Fibroblast of lung (primary cell): ENCODE data around the gene PDZD2. TPM values are rescaled to one million over a fixed set of nuclear protein-coding genes. Genes with fewer than 3 reads are reported as not detected.

Source experiments
- DNase-seq, 2 donors: peaks; one replicate each; pipeline versions ENCODE4 v3.0.0 to v3.0.0-alpha.2; 2010; ENCODE audit warnings: low read depth in 2 of 2
- H2AFZ ChIP-seq: 2 replicates; pipeline ENCODE4 v1.5.1; 2012; ENCODE audit warnings: low read length, control low read depth, inconsistent platforms
- H3K27ac ChIP-seq: 2 replicates; pipeline ENCODE4 v1.5.1; 2011; ENCODE audit warnings: low read length, control low read depth; ENCODE audit not compliant: insufficient read depth
- H3K27me3 ChIP-seq: 2 replicates; pipeline ENCODE4 v1.5.1; 2011; ENCODE audit warnings: mild to moderate bottlenecking, low read length; ENCODE audit not compliant: control insufficient read depth, insufficient read depth
- H3K36me3 ChIP-seq: 2 replicates; pipeline ENCODE4 v1.5.1; 2011; ENCODE audit warnings: low read length; ENCODE audit not compliant: control insufficient read depth, insufficient read depth
- H3K4me1 ChIP-seq: 2 replicates; pipeline ENCODE4 v1.5.1; 2011; ENCODE audit warnings: low read length; ENCODE audit not compliant: control insufficient read depth, insufficient read depth; ENCODE audit errors: extremely low read depth
- H3K4me2 ChIP-seq: 2 replicates; pipeline ENCODE4 v1.5.1; 2011; ENCODE audit warnings: low read length, control low read depth; ENCODE audit not compliant: insufficient read depth; ENCODE audit errors: extremely low read depth
- H3K4me3 ChIP-seq, 4 experiments: fragments of 200-600 bp in 1 of 4; sonication (generic) in 1 of 4; replicated peaks in 1 of 4; 2 replicates each; pipeline ENCODE4 v1.5.1; 2011 to 2016; ENCODE audit warnings: low read length in 4 of 4, low read depth in 3 of 4, mild to moderate bottlenecking in 3 of 4, control low read depth in 2 of 4, inconsistent platforms in 1 of 4, mixed read lengths in 1 of 4; ENCODE audit not compliant: insufficient read depth in 1 of 4; ENCODE audit errors: control extremely low read depth in 1 of 4
- H3K79me2 ChIP-seq: 2 replicates; pipeline ENCODE4 v1.5.1; 2012; ENCODE audit warnings: mild to moderate bottlenecking, low read length, inconsistent platforms; ENCODE audit not compliant: control insufficient read depth, insufficient read depth
- H3K9ac ChIP-seq: 2 replicates; pipeline ENCODE4 v1.5.1; 2011; ENCODE audit warnings: mild to moderate bottlenecking, low read length, control low read depth; ENCODE audit not compliant: insufficient read depth
- H3K9me3 ChIP-seq: 2 replicates; pipeline ENCODE4 v1.5.1; 2012; ENCODE audit warnings: low read depth, low read length; ENCODE audit not compliant: control insufficient read depth, insufficient read depth
- H4K20me1 ChIP-seq: 2 replicates; pipeline ENCODE4 v1.5.1; 2011; ENCODE audit warnings: low read length; ENCODE audit not compliant: control insufficient read depth, insufficient read depth; ENCODE audit errors: extremely low read depth
- EZH2 ChIP-seq: IDR thresholded peaks from 2 replicates; pipeline ENCODE4 v1.5.1; 2012; ENCODE audit warnings: low read length, control low read depth, mild to moderate bottlenecking; ENCODE audit errors: missing control alignments
- polyA plus RNA-seq, 2 donors: library from polyadenylated mRNA; depleted of rRNA in 1 of 2; stranded (reverse) in 1 of 2; unstranded in 1 of 2; fragments of >200 nt; gene quantifications; 2 replicates each; pipeline ENCODE4 v1.2.1, GENCODE V29; 2011 to 2012; ENCODE audit warnings: missing spikeins in 1 of 2
- total RNA-seq: library from RNA; depleted of rRNA; stranded (reverse); fragments of >200 nt; gene quantifications from 2 replicates; pipeline ENCODE4 v1.2.1, GENCODE V29; 2014
- TF ChIP-seq, protein P1 (sequence below), 2 donors: IDR thresholded peaks in 1 of 2; conservative IDR thresholded peaks in 1 of 2; 1 replicate in 1 of 2; 2 replicates in 1 of 2; pipeline ENCODE4 v1.5.1; 2011 to 2012; ENCODE audit warnings: low read length in 2 of 2, control low read depth in 1 of 2, inconsistent platforms in 1 of 2, low read depth in 1 of 2, mild to moderate bottlenecking in 1 of 2

The PDZD2 gene
- total and polyA plus RNA-seq, 2 donors (not counting 1 experiment from before 2014, with no cell fraction given), result 0.33 to 0.40 TPM

DNA sequence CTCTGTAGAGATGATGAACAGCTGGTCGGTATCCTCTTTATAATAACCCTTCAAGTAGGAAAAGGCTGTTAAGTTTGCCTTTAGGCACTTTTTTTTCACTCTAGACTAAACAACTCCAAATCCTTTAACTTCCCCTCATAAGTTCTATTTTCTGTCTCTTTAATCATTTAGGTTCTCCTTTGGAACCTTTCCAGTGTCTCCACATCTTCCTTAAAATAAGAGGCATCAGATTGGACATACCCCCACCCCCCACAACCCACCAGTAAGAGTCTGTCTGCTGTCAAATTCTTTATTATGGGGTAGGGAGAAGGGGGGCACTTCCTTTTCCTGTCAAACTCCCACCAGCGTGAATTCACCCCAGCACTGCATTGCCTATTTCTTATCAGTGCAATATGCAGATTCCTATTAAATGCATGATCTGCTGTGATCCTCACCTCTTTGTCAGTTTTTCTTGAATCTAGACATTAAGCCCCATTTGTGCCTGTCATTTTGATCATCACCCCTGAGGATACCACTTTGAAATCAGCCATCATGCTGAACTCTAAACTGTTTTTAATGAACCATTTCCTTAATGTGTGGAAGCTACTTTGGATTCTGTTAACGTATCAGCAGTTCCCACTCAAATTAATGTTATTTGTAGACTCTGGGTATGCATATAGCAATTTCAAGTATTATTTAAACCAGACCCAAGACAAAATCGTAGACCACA lies 212.2 kb downstream of the PDZD2 start:
- no peak overlapping the region for H3K4me2 ChIP-seq
- TF ChIP-seq EZH2, result no peak
- TF ChIP-seq, protein P1, sequence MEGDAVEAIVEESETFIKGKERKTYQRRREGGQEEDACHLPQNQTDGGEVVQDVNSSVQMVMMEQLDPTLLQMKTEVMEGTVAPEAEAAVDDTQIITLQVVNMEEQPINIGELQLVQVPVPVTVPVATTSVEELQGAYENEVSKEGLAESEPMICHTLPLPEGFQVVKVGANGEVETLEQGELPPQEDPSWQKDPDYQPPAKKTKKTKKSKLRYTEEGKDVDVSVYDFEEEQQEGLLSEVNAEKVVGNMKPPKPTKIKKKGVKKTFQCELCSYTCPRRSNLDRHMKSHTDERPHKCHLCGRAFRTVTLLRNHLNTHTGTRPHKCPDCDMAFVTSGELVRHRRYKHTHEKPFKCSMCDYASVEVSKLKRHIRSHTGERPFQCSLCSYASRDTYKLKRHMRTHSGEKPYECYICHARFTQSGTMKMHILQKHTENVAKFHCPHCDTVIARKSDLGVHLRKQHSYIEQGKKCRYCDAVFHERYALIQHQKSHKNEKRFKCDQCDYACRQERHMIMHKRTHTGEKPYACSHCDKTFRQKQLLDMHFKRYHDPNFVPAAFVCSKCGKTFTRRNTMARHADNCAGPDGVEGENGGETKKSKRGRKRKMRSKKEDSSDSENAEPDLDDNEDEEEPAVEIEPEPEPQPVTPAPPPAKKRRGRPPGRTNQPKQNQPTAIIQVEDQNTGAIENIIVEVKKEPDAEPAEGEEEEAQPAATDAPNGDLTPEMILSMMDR (conservative IDR thresholded peaks at IDR 0.05 in 1 of 2, IDR thresholded peaks at IDR 0.05 in 1 of 2; ENCODE audit: low read depth in 1 of 2, low read length in 2 of 2), result no peak
- H3K27me3 ChIP-seq, result no peaks in the 10 kb centered on the region
- H2AFZ ChIP-seq, result no peak overlapping the region
- no peak for DNase-seq
- H3K36me3 ChIP-seq, result no peaks in the 10 kb centered on the region
- no peaks in the 10 kb centered on the region for H3K79me2 ChIP-seq
- no peaks in the 10 kb centered on the region for H3K9me3 ChIP-seq
- H4K20me1 ChIP-seq, result no peaks in the 10 kb centered on the region
- H3K4me1 ChIP-seq, result peaks cover 8% of the 10 kb centered on the region
- no peak overlapping the region for H3K9ac ChIP-seq
- no peak overlapping the region for H3K27ac ChIP-seq
- no peak overlapping the region for H3K4me3 ChIP-seq

DNA sequence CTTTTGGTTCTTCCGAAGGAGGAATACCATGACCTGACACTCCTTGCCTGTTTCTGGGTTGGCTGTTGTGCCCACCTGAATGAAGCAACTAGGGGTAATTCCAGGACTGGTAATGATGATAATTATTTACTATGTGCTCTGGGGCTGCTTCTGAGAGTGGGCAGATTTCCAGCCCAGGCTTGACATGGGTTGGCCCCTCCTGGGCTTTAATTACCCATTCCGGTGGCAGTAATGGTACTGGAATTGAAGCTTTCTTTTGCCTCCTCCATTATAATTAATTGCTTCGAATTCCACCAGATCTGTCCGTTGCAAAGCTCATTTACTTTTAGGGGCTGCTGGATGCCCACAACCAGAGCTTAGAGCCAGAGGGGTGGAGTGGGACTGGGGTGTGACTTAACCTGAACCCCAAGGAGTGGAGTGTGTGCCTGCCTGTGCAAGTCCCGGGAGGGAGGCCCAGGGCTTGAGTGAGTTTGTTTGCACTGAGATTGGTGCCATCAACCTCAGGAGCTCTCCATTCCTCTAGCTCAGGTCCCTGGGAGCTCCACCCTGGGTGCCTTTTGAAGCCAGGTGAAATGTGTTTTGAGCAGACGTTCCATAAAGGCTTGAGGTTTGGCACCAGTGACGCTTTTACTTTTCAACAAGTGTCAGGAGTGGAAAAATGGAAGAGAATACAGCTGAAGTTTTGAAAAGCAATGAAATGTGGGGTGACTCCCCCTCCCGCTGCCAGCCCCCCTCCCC lies 214.6 kb downstream of the PDZD2 start:
- TF ChIP-seq, protein P1 (conservative IDR thresholded peaks at IDR 0.05 in 1 of 2, IDR thresholded peaks at IDR 0.05 in 1 of 2; ENCODE audit: low read depth in 1 of 2, low read length in 2 of 2), result no peak
- TF ChIP-seq EZH2, result no peak
- Histone ChIP-seq H3K4me3 (no peak overlapping the region), H3K36me3 (no peaks in the 10 kb centered on the region), H3K27me3 (no peaks in the 10 kb centered on the region), H3K4me2 (no peak overlapping the region), H3K27ac (no peak overlapping the region), H4K20me1 (no peaks in the 10 kb centered on the region), H3K9me3 (no peaks in the 10 kb centered on the region), H3K9ac (no peak overlapping the region), H2AFZ (no peak overlapping the region), H3K4me1 (peaks cover 8% of the 10 kb centered on the region), H3K79me2 (no peaks in the 10 kb centered on the region)
- DNase-seq, result no peak

DNA sequence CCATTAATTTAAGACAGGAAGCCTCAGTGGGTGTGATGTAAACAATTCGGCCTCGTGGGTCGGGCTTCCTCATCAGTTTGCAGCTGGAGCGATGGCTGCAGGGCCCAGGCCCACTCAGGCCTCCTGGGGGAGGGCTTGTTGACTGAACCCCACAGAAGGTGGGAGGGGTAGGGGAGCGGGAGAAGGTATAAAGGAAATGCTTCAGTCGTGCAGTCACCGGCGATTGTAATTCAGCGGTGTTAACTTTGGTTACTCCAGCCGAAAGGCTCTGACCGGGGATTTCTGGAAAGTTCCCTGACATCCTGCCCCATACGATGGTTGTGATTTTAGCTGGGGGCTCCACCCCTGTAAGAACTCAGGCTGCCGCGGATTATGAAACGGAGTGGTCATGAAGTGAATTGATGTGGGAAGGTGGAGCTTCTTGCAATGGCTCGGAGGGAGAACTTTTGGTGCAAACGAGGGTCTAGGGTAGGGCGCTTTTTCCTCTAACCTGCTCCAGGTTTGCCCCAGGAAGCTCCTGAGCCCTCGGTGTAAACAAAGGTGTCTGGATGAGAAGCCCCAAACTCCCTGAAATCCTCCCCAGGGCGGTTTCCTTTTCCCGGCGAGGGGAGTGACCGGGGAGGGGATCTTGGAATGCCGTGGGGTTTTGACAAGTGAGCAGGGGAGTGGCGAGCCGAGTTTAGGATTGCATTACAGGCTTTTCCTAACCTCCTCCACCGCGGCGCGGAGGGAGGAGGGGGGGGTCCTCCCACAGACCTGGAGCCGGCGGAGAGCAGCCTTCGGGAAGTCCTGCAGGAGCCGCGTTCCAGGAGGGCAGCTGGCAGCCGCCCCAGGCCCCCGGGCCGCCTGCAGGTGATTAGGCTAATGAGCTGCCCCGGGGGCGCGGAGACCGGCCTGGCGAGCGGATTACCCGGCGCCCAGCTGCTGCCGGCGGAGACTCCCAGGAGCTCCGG lies 215.5 kb downstream of the PDZD2 start:
- no peak overlapping the region for H3K27ac ChIP-seq
- TF ChIP-seq, protein P1 (conservative IDR thresholded peaks at IDR 0.05 in 1 of 2, IDR thresholded peaks at IDR 0.05 in 1 of 2; ENCODE audit: low read depth in 1 of 2, low read length in 2 of 2), result no peak
- no peak for TF ChIP-seq EZH2
- H2AFZ ChIP-seq, result peak overlapping the region; percentile 74
- no peaks in the 10 kb centered on the region for H3K27me3 ChIP-seq
- no peaks in the 10 kb centered on the region for H3K79me2 ChIP-seq
- peaks cover 8% of the 10 kb centered on the region for H3K4me1 ChIP-seq
- no peaks in the 10 kb centered on the region for H3K36me3 ChIP-seq
- peak; percentile 34 to 87 for DNase-seq
- peak overlapping the region; percentile 83 for H3K4me2 ChIP-seq
- H3K9ac ChIP-seq, result peak overlapping the region; percentile 3
- H3K9me3 ChIP-seq, result no peaks in the 10 kb centered on the region
- no peaks in the 10 kb centered on the region for H4K20me1 ChIP-seq
- peak overlapping the region; percentile 25 to 60 (median 47) for H3K4me3 ChIP-seq
